OCI-LY7 (cell line): Measurements from ENCODE around the gene RPGRIP1L.

ENCODE experiments used
- CTCF ChIP-seq: fragments of 200-600 bp; sonication (generic); conservative IDR thresholded peaks from 2 replicates; pipeline ENCODE4 v1.5.1; 2014; ENCODE audit warnings: mild to moderate bottlenecking, antibody characterized with exemption, low read length, moderate library complexity, mixed read lengths
- EZH2phosphoT487 ChIP-seq: fragments of 200-600 bp; sonication (generic); IDR thresholded peaks from 2 replicates; pipeline ENCODE4 v1.6.1; 2018; ENCODE audit warnings: low read depth, borderline replicate concordance, mild to moderate bottlenecking, mixed run types, antibody characterized with exemption, low read length, moderate library complexity, mixed read lengths

- TF ChIP-seq CTCF (no peak), EZH2phosphoT487 (no peak)
Observed at GRCh38 chr16:53744449-53744848, 40.8 kb upstream of the RPGRIP1L start.
